HG03095 (cell line): ENCODE measurements around the gene CASS4.

Source experiments
- ATAC-seq: cut with Tn5 transposase; IDR thresholded peaks from one replicate; pipeline ENCODE4 v1.9.1; 2021; ENCODE audit warnings: moderate library complexity; ENCODE audit not compliant: unreplicated experiment

CASS4 gene

DNA sequence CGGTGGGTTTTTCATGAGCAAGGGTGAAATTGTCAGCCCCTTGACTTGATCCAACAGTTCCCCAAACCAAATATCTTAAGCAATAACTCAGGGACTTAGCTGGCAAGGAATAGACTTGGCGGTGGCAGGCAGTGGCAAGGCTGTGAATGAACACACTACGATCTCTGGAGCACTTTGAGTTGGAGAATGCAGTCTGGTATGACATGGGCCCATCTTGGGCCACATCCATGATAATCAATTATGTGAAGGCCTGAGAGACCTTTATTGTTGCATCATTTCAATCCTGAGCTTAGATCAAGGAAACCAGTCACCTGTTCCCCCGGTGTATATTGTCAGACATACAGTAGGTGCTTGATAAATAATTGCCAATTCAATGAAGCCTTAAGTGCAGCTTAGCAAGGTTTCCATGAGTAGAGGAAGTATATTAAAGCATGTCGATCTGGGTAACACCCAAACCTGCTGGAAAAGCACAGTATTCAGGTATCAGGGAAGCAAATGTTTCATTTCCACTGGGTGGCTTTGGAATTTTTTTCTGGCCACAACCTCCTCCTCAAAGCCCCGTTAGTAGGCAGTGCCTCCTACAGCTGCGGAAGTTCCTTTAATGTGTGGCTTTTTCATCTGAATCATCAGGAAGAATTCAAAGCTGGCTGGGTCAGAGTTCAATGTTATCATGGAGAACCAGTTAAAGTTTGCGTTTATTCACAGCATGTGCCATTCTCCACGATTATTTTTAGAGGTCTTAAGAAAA is 10.2 kb downstream of the CASS4 start:
- ATAC-seq: no peak

GRCh38 chr20:56422824-56423189 is 10.7 kb downstream of the CASS4 start:
- no peak for ATAC-seq

GRCh38 chr20:56423211-56423610 is 11.2 kb downstream of the CASS4 start:
- ATAC-seq: no peak

DNA sequence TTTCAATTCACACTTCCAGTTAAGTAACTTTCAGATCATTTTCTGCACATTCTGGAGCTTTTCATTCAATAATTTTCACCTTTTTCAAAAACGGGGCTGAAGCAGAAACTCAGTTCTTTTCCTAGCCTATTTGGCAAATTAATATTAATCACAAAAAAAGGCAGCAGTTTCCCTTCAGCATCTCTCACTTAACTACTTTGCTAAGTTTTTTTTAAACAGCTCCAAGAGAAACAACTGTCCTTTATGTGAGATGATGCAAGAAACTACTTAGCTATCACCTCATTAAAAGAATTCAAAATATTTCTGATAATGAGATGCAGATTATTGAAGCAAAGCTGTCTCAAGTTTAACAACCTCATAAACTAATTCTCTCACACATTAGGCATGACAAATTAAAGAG is 11.8 kb downstream of the CASS4 start:
- ATAC-seq: no peak

- no peak for ATAC-seq
Measured at GRCh38 chr20:56424931-56425330, 12.9 kb downstream of the CASS4 start.

GRCh38 chr20:56426026-56426425 is 14.0 kb downstream of the CASS4 start:
- ATAC-seq: no peak

GRCh38 chr20:56426926-56427325 is 14.9 kb downstream of the CASS4 start:
- no peak for ATAC-seq

- no peak for ATAC-seq
Measured at GRCh38 chr20:56427797-56428196, 15.7 kb downstream of the CASS4 start.

DNA sequence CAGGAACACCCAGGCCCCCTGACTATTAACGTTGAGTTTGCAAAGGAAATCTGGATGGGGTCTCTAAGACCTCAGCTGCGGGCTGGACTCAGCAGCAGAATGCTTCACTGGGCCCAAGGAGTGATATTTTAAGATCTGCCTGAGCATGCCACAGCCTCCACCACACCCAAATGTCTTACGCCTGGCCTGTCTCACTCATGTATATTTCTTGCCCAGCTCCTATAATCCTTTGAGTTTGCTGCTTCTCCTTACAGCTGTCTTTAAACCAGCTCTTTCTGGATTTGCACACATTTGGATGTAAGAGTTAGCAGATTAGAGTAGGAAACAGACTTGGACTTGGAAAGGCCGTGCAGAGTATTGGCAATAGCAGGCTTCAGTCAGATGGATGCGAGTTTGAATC is 16.4 kb downstream of the CASS4 start:
- ATAC-seq: no peak

GRCh38 chr20:56428881-56429280 is 16.8 kb downstream of the CASS4 start:
- ATAC-seq: no peak

- no peak for ATAC-seq
Measured at GRCh38 chr20:56429502-56429901, 17.4 kb downstream of the CASS4 start.

DNA sequence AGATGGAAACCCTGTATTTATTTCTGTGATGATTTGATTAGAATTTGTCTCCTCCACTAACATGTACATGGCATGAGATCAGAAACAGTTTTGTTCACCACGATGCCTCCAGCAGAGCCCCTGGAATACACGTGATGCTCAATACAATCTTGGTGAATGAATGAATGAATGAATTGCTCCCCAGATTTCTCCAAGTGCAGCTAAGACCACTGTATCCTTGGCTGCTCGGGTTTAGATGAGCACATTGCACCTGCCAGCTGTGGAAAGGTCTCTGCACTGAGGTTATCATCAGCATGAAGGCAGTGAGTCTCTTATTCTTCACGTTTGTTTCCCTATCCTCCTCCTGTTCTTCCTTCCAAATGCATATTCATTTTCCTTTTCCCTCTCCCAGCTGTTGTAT is 17.9 kb downstream of the CASS4 start:
- no peak for ATAC-seq

DNA sequence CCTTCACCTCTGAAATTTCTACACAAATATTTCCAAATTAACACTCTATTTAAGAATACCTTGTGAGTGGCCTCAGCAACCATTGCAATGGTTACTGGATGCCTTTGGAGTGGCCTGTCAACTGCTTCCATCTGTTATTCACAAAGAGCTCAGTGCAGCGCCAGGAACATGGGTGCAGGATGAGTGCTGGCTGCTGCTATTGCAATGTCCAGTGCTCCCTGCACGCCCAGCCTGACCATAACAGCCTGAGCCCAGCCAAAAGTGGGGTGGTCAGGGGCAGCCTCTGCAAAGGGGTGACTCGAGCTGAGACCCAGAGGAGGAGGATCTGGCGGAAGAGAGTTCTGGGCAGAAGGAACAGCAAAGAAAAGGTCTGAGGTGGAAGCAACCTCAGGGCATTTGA is 18.4 kb downstream of the CASS4 start:
- ATAC-seq: no peak

DNA sequence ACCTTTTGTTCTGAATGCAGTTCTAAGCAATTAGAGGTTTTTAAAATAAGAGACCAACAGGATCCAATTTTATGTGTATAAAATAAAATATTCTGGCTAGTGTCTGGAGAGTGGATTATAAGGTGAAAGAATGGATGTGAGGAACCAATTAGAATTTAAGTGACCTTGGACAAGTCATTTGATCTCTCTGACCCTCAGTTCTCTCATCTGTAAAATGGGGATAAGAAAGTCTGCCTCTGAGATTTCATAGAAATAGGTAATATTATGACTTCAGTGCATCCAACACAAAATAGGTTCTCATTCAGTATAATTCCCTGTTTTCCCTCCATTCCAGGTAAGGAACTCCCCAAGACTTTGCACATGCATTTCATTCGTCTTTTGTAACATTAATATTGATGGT is 18.9 kb downstream of the CASS4 start:
- ATAC-seq: no peak

DNA sequence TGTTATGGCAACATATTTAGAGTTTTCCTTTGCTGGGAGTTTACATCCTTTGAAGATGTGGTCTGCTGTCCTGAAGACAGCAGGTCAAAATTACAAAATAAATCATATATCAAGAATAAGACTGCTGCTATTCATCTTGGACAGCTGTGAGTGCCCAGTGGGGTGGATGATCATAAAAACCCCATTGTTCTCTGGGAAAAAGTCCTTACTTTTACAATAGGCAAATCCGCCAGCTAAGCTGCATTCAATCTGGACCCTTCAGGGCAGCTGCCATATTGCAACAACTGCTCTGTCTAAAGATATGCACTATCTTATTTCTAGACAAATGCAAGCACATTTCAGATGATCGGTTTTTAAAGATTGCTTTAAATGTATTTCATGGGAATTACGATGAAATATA is 19.4 kb downstream of the CASS4 start:
- no peak for ATAC-seq

DNA sequence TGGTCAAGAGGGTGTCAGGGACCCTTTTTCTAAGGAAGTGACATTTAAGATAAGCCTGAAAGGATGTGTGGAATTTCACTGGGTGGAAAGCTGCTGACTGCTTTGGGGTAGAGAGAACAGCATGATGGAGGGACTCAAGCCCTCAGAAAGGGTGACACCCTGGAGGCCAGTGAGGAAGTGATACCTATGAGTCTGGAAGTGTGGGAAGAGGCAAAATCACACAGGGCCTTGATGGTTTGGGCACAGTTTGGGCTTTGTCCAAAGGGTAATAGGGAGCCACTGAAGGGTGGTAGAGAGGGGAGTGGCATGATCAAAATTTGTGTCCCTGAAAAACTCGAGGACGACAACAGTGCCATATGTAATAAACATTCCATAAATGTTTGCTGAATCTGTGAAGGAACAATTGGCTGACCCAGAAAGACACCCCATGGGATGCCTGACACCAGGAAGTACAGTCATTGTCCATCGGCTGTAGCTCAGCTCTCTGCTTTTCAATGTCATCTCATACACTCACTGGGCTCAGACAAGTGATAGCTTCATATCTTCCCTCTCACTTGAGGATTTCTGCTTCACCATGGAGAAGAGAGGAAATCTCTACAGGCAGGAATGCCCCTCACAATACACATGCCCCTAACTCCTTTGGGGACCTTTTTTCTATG is 21.3 kb downstream of the CASS4 start:
- ATAC-seq: no peak

DNA sequence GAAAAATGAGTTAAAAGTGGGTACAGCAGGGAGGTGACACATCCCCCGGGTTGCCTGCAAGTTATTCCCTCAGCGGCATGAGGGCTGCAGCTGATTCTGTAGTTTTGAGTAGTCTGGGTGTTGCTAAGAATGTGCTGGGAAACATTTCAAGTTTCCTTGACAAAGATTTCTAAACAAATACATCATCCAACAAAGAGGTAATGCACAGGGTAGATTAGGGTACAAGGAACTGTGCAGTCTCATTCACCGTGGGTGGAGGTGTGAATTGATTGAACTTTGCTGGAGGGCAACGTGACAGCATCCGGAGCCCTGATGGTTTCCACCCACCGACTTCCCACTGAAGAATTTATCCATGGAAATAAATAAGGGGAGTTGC is 21.8 kb downstream of the CASS4 start:
- ATAC-seq: no peak

GRCh38 chr20:56437196-56437960 is 25.3 kb downstream of the CASS4 start:
- no peak for ATAC-seq

DNA sequence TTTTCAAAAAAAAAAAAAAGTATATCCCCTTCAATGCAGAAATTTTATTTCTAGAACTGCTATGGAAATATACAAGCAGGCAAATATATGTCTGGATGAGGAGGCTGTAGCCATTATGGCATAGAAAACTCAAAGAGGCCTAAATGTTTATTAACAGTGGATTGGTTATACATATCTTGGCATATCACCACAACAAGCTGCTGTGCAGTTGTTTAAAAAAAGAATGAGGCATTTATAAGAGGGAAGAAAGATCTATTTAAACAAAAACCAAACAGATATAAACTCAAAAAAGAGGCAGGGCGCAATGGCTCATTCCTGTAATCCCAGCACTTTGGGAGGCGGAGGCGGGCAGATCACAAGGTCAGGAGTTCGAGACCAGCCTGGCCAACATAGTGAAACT is 26.2 kb downstream of the CASS4 start:
- ATAC-seq: no peak

DNA sequence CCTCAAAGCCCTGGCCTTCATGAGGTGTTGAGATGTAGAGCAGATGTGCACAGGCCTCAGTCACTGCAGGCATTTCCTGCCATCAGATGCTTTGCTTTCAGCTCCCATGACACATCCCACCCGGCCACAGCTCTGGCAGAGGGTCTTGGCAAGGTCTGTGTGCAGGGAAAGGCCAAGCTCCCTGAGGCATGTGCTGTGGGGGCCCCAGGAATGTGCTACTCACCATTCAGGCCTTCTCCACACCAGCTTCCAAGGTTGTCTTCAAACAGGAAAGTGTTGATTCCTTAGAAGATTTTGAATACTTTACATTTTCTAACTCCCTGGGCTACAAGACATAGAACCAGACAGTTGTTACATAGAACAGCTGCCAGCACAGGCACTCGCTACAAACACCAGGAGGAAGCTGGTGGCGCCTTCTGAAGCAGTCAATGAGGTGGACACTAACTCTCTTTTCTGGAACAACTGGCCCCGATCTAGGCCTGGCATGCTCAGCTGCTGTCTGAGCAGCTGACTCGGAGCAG is 27.8 kb downstream of the CASS4 start:
- ATAC-seq: no peak

GRCh38 chr20:56440346-56441007 is 28.4 kb downstream of the CASS4 start:
- peak; percentile 73 for ATAC-seq
